Endothelial cell of umbilical vein (primary cell): ENCODE measurements around the gene OSBPL8. TPM values are rescaled to one million over a fixed set of nuclear protein-coding genes. Genes with fewer than 3 reads are reported as not detected.

ENCODE experiments used
- BruUV-seq: library from RNA; stranded (reverse); fragments of 400-500 nt; replicated peaks from 2 replicates; lab custom pipeline; 2021; lab: Mats Ljungman, UMichigan
- CTCF ChIA-PET: fragments of 300-600, 350-600 bp; sonication (Branson Sonifier 250); formaldehyde crosslinking; loops from one replicate; lab custom pipeline; 2021; ENCODE audit warnings: antibody characterized with exemption, inconsistent platforms; lab: Charles Lee
- POLR2A ChIA-PET: fragments of 300-600, 350-600 bp; sonication (Branson Sonifier 250); formaldehyde crosslinking; loops from one replicate; lab custom pipeline; 2021; ENCODE audit warnings: antibody characterized with exemption, inconsistent platforms; lab: Charles Lee
- DNase-seq: peaks from one replicate; pipeline ENCODE4 v3.0.0-alpha.2; 2011; ENCODE audit warnings: low read depth, low spot score
- FAIRE-seq: peaks from 2 replicates; lab custom pipeline; 2011; peaks lifted over from hg19 to GRCh38; lab: Jason Lieb, UNC
- H2AFZ ChIP-seq: 2 replicates; pipeline ENCODE4 v1.6.0; 2012; ENCODE audit warnings: low read depth, low read length, control low read depth, inconsistent platforms
- H3K27ac ChIP-seq: 2 replicates; pipeline ENCODE4 v1.5.1; 2011; ENCODE audit warnings: low read depth, mild to moderate bottlenecking, control low read depth, low read length, moderate library complexity; ENCODE audit not compliant: insufficient read depth
- H3K27me3 ChIP-seq, 2 experiments: 2 replicates each; pipeline versions ENCODE4 v1.6.0 to v1.6.1; 2011; ENCODE audit warnings: low read length in 2 of 2, mixed read lengths in 1 of 2; ENCODE audit not compliant: control insufficient read depth in 2 of 2, insufficient read depth in 2 of 2
- H3K36me3 ChIP-seq, 2 experiments: 2 replicates in 1 of 2; 3 replicates in 1 of 2; pipeline ENCODE4 v1.5.1; 2011; ENCODE audit warnings: low read length in 2 of 2, mild to moderate bottlenecking in 1 of 2, moderate library complexity in 1 of 2; ENCODE audit not compliant: control insufficient read depth in 2 of 2, insufficient read depth in 2 of 2; ENCODE audit errors: extremely low read depth in 1 of 2
- H3K4me1 ChIP-seq: 3 replicates; pipeline ENCODE4 v1.5.1; 2011; ENCODE audit warnings: mild to moderate bottlenecking, low read length; ENCODE audit not compliant: control insufficient read depth, insufficient read depth; ENCODE audit errors: extremely low read depth
- H3K4me2 ChIP-seq: 2 replicates; pipeline ENCODE4 v1.6.1; 2011; ENCODE audit warnings: low read length, control low read depth, mixed read lengths; ENCODE audit not compliant: insufficient read depth
- H3K4me3 ChIP-seq, 3 experiments: fragments of 200-600 bp in 1 of 3; sonication (generic), shearing (Covaris generic) in 1 of 3; replicated peaks in 1 of 3; 2 replicates each; pipeline ENCODE4 v1.5.1; 2011 to 2016; ENCODE audit warnings: control low read depth in 3 of 3, low read length in 3 of 3, mild to moderate bottlenecking in 2 of 3, inconsistent platforms in 1 of 3, low read depth in 1 of 3, moderate library complexity in 1 of 3; ENCODE audit not compliant: insufficient read depth in 1 of 3
- H3K79me2 ChIP-seq: 2 replicates; pipeline ENCODE4 v1.6.0; 2012; ENCODE audit warnings: low read length, inconsistent platforms; ENCODE audit not compliant: control insufficient read depth, insufficient read depth
- H3K9ac ChIP-seq: replicated peaks from 2 replicates; pipeline ENCODE3; 2011; ENCODE audit warnings: low read length, control low read depth; ENCODE audit not compliant: insufficient read depth; ENCODE audit errors: extremely low read depth
- H3K9me1 ChIP-seq: replicated peaks from 3 replicates; pipeline ENCODE4 v1.6.0; 2011; ENCODE audit warnings: mild to moderate bottlenecking, low read length; ENCODE audit not compliant: control insufficient read depth, insufficient read depth; ENCODE audit errors: extremely low read depth
- H3K9me3 ChIP-seq: replicated peaks from 2 replicates; pipeline ENCODE4 v1.5.1; 2012; ENCODE audit warnings: low read length, inconsistent platforms; ENCODE audit not compliant: control insufficient read depth, insufficient read depth
- H4K20me1 ChIP-seq: replicated peaks from 2 replicates; pipeline ENCODE3; 2011; ENCODE audit warnings: mild to moderate bottlenecking, low read length; ENCODE audit not compliant: control insufficient read depth, insufficient read depth; ENCODE audit errors: extremely low read depth
- CTCF ChIP-seq, 2 donors: IDR thresholded peaks; 1 replicate in 1 of 2; 2 replicates in 1 of 2; pipeline ENCODE4 v1.5.1; 2011; ENCODE audit warnings: low read length in 2 of 2, mild to moderate bottlenecking in 2 of 2, moderate library complexity in 2 of 2, control low read depth in 1 of 2, inconsistent platforms in 1 of 2, low read depth in 1 of 2; ENCODE audit not compliant: insufficient read depth in 1 of 2; ENCODE audit errors: extremely low read depth in 1 of 2
- EZH2 ChIP-seq: IDR thresholded peaks from 2 replicates; pipeline ENCODE4 v1.6.1; 2012; ENCODE audit warnings: borderline replicate concordance, low read depth, mild to moderate bottlenecking, moderate library complexity, low read length, inconsistent platforms; ENCODE audit not compliant: severe bottlenecking
- FOS ChIP-seq: IDR thresholded peaks from 2 replicates; pipeline ENCODE4 v1.6.1; 2011; ENCODE audit warnings: mild to moderate bottlenecking, low read length, moderate library complexity, borderline replicate concordance; ENCODE audit not compliant: insufficient read depth
- GATA2 ChIP-seq: IDR thresholded peaks from 2 replicates; pipeline ENCODE4 v1.7.0; 2011; ENCODE audit warnings: low read depth, mild to moderate bottlenecking, moderate library complexity, mixed read lengths, low read length; ENCODE audit not compliant: insufficient read length, insufficient read depth
- JUN ChIP-seq: IDR thresholded peaks from 2 replicates; pipeline ENCODE4 v1.6.1; 2011; ENCODE audit warnings: borderline replicate concordance, low read depth; ENCODE audit not compliant: insufficient read length, insufficient read depth
- MAX ChIP-seq: IDR thresholded peaks from 2 replicates; pipeline ENCODE4 v1.6.1; 2011; ENCODE audit not compliant: insufficient read depth, insufficient read length
- MYC ChIP-seq: IDR thresholded peaks from one replicate; pipeline ENCODE4 v1.6.1; 2011; ENCODE audit warnings: mild to moderate bottlenecking, low read depth, low read length
- POLR2A ChIP-seq: IDR thresholded peaks from 2 replicates; pipeline ENCODE4 v1.6.1; 2012; ENCODE audit warnings: low read depth, mild to moderate bottlenecking, control low read depth, low read length
- POLR2AphosphoS5 ChIP-seq: IDR thresholded peaks from 2 replicates; pipeline ENCODE4 v1.6.1; 2012; ENCODE audit warnings: low read depth, mild to moderate bottlenecking, control low read depth, low read length, moderate library complexity; ENCODE audit not compliant: insufficient read depth
- dilution Hi-C: fragments of 300-500 bp; cut with MboI; formaldehyde crosslinking; loops from one replicate; pipeline ENCODE4 v1.15.0; 2019; ENCODE audit warnings: low sequenced_read_pairs; ENCODE audit not compliant: extremely low pct_ligation_motif_present
- intact Hi-C: fragments of 100-400 bp; cut with micrococcal nuclease; formaldehyde crosslinking; loops from one replicate; pipeline ENCODE4 v1.10.0; 2022
- polyA plus RNA-seq, 4 experiments: library from polyadenylated mRNA; depleted of rRNA in 3 of 4; stranded (reverse) in 3 of 4; unstranded in 1 of 4; fragments of >200 nt; gene quantifications; 2 replicates each; pipeline versions ENCODE4 v1.2.1 to v1.2.3, GENCODE V29; 2011 to 2012; ENCODE audit warnings: missing spikeins in 1 of 4
- total RNA-seq: library from RNA; stranded (reverse); gene quantifications from 2 replicates; pipeline ENCODE4 v1.2.3, GENCODE V29; 2021

Gene OSBPL8
- total and polyA plus RNA-seq, 2 donors (not counting 3 experiments of a cell fraction or from before 2014, with no cell fraction given), result 10.3 to 47.6 TPM

GRCh38 chr12:76441016-76441415 lies 118.6 kb downstream of the OSBPL8 start:
- POLR2A ChIA-PET, result no interaction called here
- BruUV-seq, result no TSS peak
- H3K4me3 ChIP-seq, result no peak overlapping the region
- no peak overlapping the region for H2AFZ ChIP-seq
- H3K9ac ChIP-seq, result no peak overlapping the region
- H3K36me3 ChIP-seq, result no peaks in the 10 kb centered on the region
- CTCF ChIA-PET, result interaction anchor here (1.4 kb wide), 1 partner anchor 283 kb away, joined by 3 read pairs; no protein-coding TSS in a partner anchor
- dilution Hi-C loops (no loop called here), intact Hi-C loops (no loop called here)
- TF ChIP-seq FOS (no peak), POLR2A (no peak), EZH2 (no peak), MAX (no peak), MYC (no peak), POLR2AphosphoS5 (no peak), JUN (no peak), CTCF (IDR thresholded peaks at IDR 0.05; ENCODE audit: extremely low read depth in 1 of 2, insufficient read depth in 1 of 2, low read depth in 1 of 2, low read length in 2 of 2) (no peak), GATA2 (no peak)
- no peaks in the 10 kb centered on the region for H3K27me3 ChIP-seq
- no peaks in the 10 kb centered on the region for H4K20me1 ChIP-seq
- H3K4me2 ChIP-seq, result no peak overlapping the region
- H3K4me1 ChIP-seq, result no peaks in the 10 kb centered on the region
- H3K9me3 ChIP-seq, result no peaks in the 10 kb centered on the region
- DNase-seq, result no peak
- FAIRE-seq, result no peak
- no peaks in the 10 kb centered on the region for H3K9me1 ChIP-seq
- H3K79me2 ChIP-seq, result peaks cover 4% of the 10 kb centered on the region
- H3K27ac ChIP-seq, result no peak overlapping the region
